ENCODE measurements around the gene SLCO1B3.
"Not testable (repeated sequence)": the region's sequence is repeated elsewhere in the genome, so short reads cannot be mapped to it uniquely, and the experiment has no call there.

SLCO1B3 gene

GRCh38 chr12:20810487-20810886 is at the start of gene SLCO1B3:
Gene SLCO1B3, plus strand, starts transcription at chr12:20810705. Its CDS starts 5,034 bp downstream, at chr12:20815739.
- TF ChIP-seq CTCF (conservative IDR thresholded peaks at IDR 0.05) = no peak
- H3K27ac ChIP-seq = no peak within 1 kb of the TSS

- no peak overlapping the region for H3K27ac ChIP-seq
- TF ChIP-seq CTCF (conservative IDR thresholded peaks at IDR 0.05) = no peak
Observed at GRCh38 chr12:20777420-20777819, 33.1 kb upstream of the SLCO1B3 start.

GRCh38 chr12:20778969-20779368 is 31.5 kb upstream of the SLCO1B3 start:
- no peak for TF ChIP-seq CTCF (conservative IDR thresholded peaks at IDR 0.05)
- no peak overlapping the region for H3K27ac ChIP-seq

GRCh38 chr12:20779971-20780370 is 30.5 kb upstream of the SLCO1B3 start:
- not testable (repeated sequence) for H3K27ac ChIP-seq

- not testable (repeated sequence) for H3K27ac ChIP-seq
Observed at GRCh38 chr12:20783796-20784357, 26.6 kb upstream of the SLCO1B3 start.

- H3K27ac ChIP-seq = no peak overlapping the region
- TF ChIP-seq CTCF (conservative IDR thresholded peaks at IDR 0.05) = no peak
Observed at GRCh38 chr12:20792971-20793370, 17.5 kb upstream of the SLCO1B3 start.

- no peak overlapping the region for H3K27ac ChIP-seq
- peak; percentile 88 for TF ChIP-seq CTCF (conservative IDR thresholded peaks at IDR 0.05)
Observed at GRCh38 chr12:20798554-20798953, 12.0 kb upstream of the SLCO1B3 start.

GRCh38 chr12:20800160-20800559 is 10.3 kb upstream of the SLCO1B3 start:
- no peak for TF ChIP-seq CTCF (conservative IDR thresholded peaks at IDR 0.05)
- H3K27ac ChIP-seq = no peak overlapping the region

GRCh38 chr12:20801035-20801434 is 9.5 kb upstream of the SLCO1B3 start:
- no peak for TF ChIP-seq CTCF (conservative IDR thresholded peaks at IDR 0.05)
- H3K27ac ChIP-seq = no peak overlapping the region
